GM23338 (cell line): ENCODE data around the gene KRTAP22-2. TPM values are rescaled to one million over a fixed set of nuclear protein-coding genes. Genes with fewer than 3 reads are reported as not detected.

ENCODE experiments used
- ATAC-seq: fragments of 200-7000 bp; cut with Tn5 transposase; 3 replicates; pipeline ENCODE4 v1.9.1; 2020
- DNase-seq: peaks from one replicate; pipeline ENCODE4 v3.0.0-alpha.2; 2015; ENCODE audit warnings: low spot score
- H2AFZ ChIP-seq: fragments of 200-600 bp; sonication (generic); 2 replicates; pipeline ENCODE4 v1.8.0; 2016; ENCODE audit warnings: antibody characterized with exemption, mild to moderate bottlenecking, moderate library complexity
- H3F3A ChIP-seq: fragments of 200-600 bp; sonication (generic); replicated peaks from 2 replicates; pipeline ENCODE4 v1.8.0; 2017; ENCODE audit warnings: antibody characterized with exemption, mixed run types, low read depth
- H3K27ac ChIP-seq: fragments of 200-600 bp; sonication (generic); 2 replicates; pipeline ENCODE4 v1.6.1; 2016; ENCODE audit warnings: low read depth
- H3K27me3 ChIP-seq: fragments of 200-600 bp; sonication (generic); 2 replicates; pipeline ENCODE4 v1.8.0; 2016; ENCODE audit warnings: mild to moderate bottlenecking, mixed run types, moderate library complexity; ENCODE audit not compliant: insufficient read depth
- H3K36me3 ChIP-seq: fragments of 200-600 bp; sonication (generic); 2 replicates; pipeline ENCODE4 v1.8.0; 2016; ENCODE audit warnings: mild to moderate bottlenecking; ENCODE audit not compliant: insufficient read depth
- H3K4me1 ChIP-seq: fragments of 200-600 bp; sonication (generic); 2 replicates; pipeline ENCODE4 v1.8.0; 2016; ENCODE audit warnings: mild to moderate bottlenecking, moderate library complexity; ENCODE audit not compliant: insufficient read depth
- H3K4me2 ChIP-seq: fragments of 200-600 bp; sonication (generic); 2 replicates; pipeline ENCODE4 v1.7.1; 2017; ENCODE audit warnings: mixed run types
- H3K4me3 ChIP-seq: fragments of 200-600 bp; sonication (generic); 2 replicates; pipeline ENCODE4 v1.6.1; 2016; ENCODE audit warnings: mixed run types
- H3K79me2 ChIP-seq: fragments of 200-600 bp; sonication (generic); replicated peaks from 2 replicates; pipeline ENCODE4 v1.8.0; 2017; ENCODE audit warnings: mild to moderate bottlenecking; ENCODE audit not compliant: insufficient read depth
- H3K9me2 ChIP-seq: fragments of 200-600 bp; sonication (generic); 2 replicates; pipeline ENCODE4 v1.8.0; 2017; ENCODE audit not compliant: insufficient read depth
- H4K20me1 ChIP-seq: fragments of 200-600 bp; sonication (generic); replicated peaks from 2 replicates; pipeline ENCODE4 v1.8.0; 2017; ENCODE audit warnings: mild to moderate bottlenecking; ENCODE audit not compliant: insufficient read depth
- H3K27ac Mint-ChIP-seq: 2 replicates; pipeline ENCODE4 v1.8.0; 2020; ENCODE audit warnings: inconsistent platforms, mild to moderate bottlenecking, moderate library complexity, mixed read lengths
- H3K27me3 Mint-ChIP-seq: 3 replicates; pipeline ENCODE4 v1.8.0; 2022; ENCODE audit warnings: low read depth, mild to moderate bottlenecking, moderate library complexity, mixed read lengths, inconsistent platforms; ENCODE audit not compliant: insufficient read depth, poor library complexity
- H3K36me3 Mint-ChIP-seq: 3 replicates; pipeline ENCODE4 v1.8.0; 2021; ENCODE audit warnings: low read depth, mild to moderate bottlenecking, inconsistent platforms, moderate library complexity, mixed read lengths
- H3K4me1 Mint-ChIP-seq: 3 replicates; pipeline ENCODE4 v1.8.0; 2020; ENCODE audit warnings: mild to moderate bottlenecking, inconsistent platforms, mixed read lengths
- H3K4me3 Mint-ChIP-seq: 3 replicates; pipeline ENCODE4 v1.8.0; 2021; ENCODE audit warnings: moderate library complexity, mild to moderate bottlenecking, inconsistent platforms, mixed read lengths
- H3K9me3 Mint-ChIP-seq: 3 replicates; pipeline ENCODE4 v1.8.0; 2020; ENCODE audit warnings: moderate library complexity, mild to moderate bottlenecking, inconsistent platforms, mixed read lengths
- CREB1 ChIP-seq: fragments of 250-450 bp; sonication (Bioruptor Pico); IDR thresholded peaks from 2 replicates; pipeline ENCODE4 v1.5.0; 2020; ENCODE audit warnings: low read depth, mild to moderate bottlenecking, moderate library complexity
- CTCF ChIP-seq, 2 experiments: fragments of 200-600 bp in 1 of 2; sonication (generic) in 1 of 2; conservative IDR thresholded peaks; 2 replicates each; pipeline versions ENCODE4 v1.5.1 to v1.6.1; 2016 to 2017; ENCODE audit warnings: antibody characterized with exemption in 2 of 2, low read depth in 2 of 2, mild to moderate bottlenecking in 2 of 2, moderate library complexity in 1 of 2
- ETS1 ChIP-seq: IDR thresholded peaks from 2 replicates; pipeline ENCODE4 v1.6.1; 2016; ENCODE audit warnings: antibody characterized with exemption
- EZH2 ChIP-seq: fragments of 200-600 bp; sonication (generic); IDR thresholded peaks from one replicate; pipeline ENCODE4 v1.8.0; 2017; ENCODE audit warnings: antibody characterized with exemption, mild to moderate bottlenecking, low read depth; ENCODE audit not compliant: unreplicated experiment
- EZH2phosphoT487 ChIP-seq: fragments of 200-600 bp; sonication (generic); IDR thresholded peaks from one replicate; pipeline ENCODE4 v1.8.1; 2018; ENCODE audit warnings: antibody characterized with exemption; ENCODE audit not compliant: unreplicated experiment
- JUNB ChIP-seq: IDR thresholded peaks from one replicate; pipeline ENCODE4 v1.6.1; 2016; ENCODE audit warnings: antibody characterized with exemption; ENCODE audit not compliant: unreplicated experiment
- NANOG ChIP-seq: IDR thresholded peaks from 2 replicates; pipeline ENCODE4 v1.6.1; 2016; ENCODE audit warnings: antibody characterized with exemption, borderline replicate concordance
- POLR2AphosphoS5 ChIP-seq: IDR thresholded peaks from 2 replicates; pipeline ENCODE4 v1.6.1; 2016; ENCODE audit warnings: antibody characterized with exemption, low read depth
- STAT1 ChIP-seq: IDR thresholded peaks from one replicate; pipeline ENCODE4 v1.6.1; 2016; ENCODE audit warnings: antibody characterized with exemption; ENCODE audit not compliant: unreplicated experiment
- ZNF114 ChIP-seq: fragments of 250-450 bp; sonication (Bioruptor Pico); IDR thresholded peaks from 2 replicates; pipeline ENCODE4 v1.5.0; 2020; ENCODE audit warnings: mild to moderate bottlenecking, moderate library complexity
- ZNF331 ChIP-seq: fragments of 250-450 bp; sonication (Bioruptor Pico); IDR thresholded peaks from 2 replicates; pipeline ENCODE4 v1.5.0; 2020; ENCODE audit warnings: low read depth, mild to moderate bottlenecking, moderate library complexity
- ZNF462 ChIP-seq: fragments of 250-450 bp; sonication (Bioruptor Pico); IDR thresholded peaks from 2 replicates; pipeline ENCODE4 v1.5.0; 2020; ENCODE audit warnings: mild to moderate bottlenecking, moderate library complexity
- polyA plus RNA-seq: library from polyadenylated mRNA; unstranded; fragments of >200 nt; fragmentation: Nextera tagmentation; extraction: Ambion mirVana; gene quantifications from 2 replicates; pipeline ENCODE4 v1.2.1, GENCODE V29; 2016
- total RNA-seq: library from RNA; depleted of rRNA; stranded (reverse); fragments of >200 nt; shearing (Covaris generic); gene quantifications from 2 replicates; pipeline ENCODE4 v1.2.3, GENCODE V29; 2014
- TF ChIP-seq, protein P1 (sequence below): IDR thresholded peaks from one replicate; pipeline ENCODE4 v1.6.1; 2018; ENCODE audit warnings: antibody characterized with exemption; ENCODE audit not compliant: unreplicated experiment

KRTAP22-2 gene
- total and polyA plus RNA-seq, 2 experiments from 2014 or later: not detected

DNA sequence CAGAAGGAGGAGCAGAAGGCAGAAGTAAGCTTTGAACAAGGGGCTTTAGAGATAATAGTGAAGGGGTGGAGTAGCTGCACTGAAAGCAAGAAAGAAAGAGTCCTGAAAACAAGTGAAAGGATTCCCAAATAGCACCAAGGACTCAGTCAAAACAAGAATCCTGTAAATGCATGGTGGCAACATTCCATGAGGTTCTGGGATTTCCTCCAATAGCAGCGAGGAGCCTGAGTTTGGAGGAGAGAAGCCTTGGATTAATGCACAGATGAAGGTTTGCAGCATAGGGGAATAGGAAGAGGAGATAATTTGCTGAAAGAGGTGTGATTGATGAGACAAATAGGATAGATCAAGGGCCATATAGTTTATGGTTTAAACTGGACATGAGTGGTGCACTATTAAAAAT, 10.9 kb downstream of the KRTAP22-2 start:
- Histone ChIP-seq H3F3A (no peaks in the 10 kb centered on the region), H3K79me2 (no peaks in the 10 kb centered on the region), H3K9me2 (peaks cover 5% of the 10 kb centered on the region; the same call in 1 of the 2 replicates), H3K4me1 (no peaks in the 10 kb centered on the region), H2AFZ (0 out of 2 replicates have a peak overlapping the region, but pooled peaks have one; percentile 3), H3K4me2 (no peak overlapping the region), H3K27ac (no peak overlapping the region), H3K4me3 (no peak overlapping the region), H3K27me3 (no peaks in the 10 kb centered on the region), H4K20me1 (no peaks in the 10 kb centered on the region), H3K36me3 (no peaks in the 10 kb centered on the region)
- DNase-seq (peak; percentile 15), ATAC-seq (no peak)
- TF ChIP-seq ZNF462 (CRISPR knock-in tag) (no peak), NANOG (no peak), ZNF331 (CRISPR knock-in tag) (no peak), ETS1 (no peak), CREB1 (CRISPR knock-in tag) (no peak), ZNF114 (CRISPR knock-in tag) (no peak), EZH2 (no peak), EZH2phosphoT487 (no peak), CTCF (conservative IDR thresholded peaks at IDR 0.05; ENCODE audit: low read depth in 2 of 2) (no peak), POLR2AphosphoS5 (no peak), JUNB (no peak), STAT1 (no peak)
- TF ChIP-seq, protein P1, sequence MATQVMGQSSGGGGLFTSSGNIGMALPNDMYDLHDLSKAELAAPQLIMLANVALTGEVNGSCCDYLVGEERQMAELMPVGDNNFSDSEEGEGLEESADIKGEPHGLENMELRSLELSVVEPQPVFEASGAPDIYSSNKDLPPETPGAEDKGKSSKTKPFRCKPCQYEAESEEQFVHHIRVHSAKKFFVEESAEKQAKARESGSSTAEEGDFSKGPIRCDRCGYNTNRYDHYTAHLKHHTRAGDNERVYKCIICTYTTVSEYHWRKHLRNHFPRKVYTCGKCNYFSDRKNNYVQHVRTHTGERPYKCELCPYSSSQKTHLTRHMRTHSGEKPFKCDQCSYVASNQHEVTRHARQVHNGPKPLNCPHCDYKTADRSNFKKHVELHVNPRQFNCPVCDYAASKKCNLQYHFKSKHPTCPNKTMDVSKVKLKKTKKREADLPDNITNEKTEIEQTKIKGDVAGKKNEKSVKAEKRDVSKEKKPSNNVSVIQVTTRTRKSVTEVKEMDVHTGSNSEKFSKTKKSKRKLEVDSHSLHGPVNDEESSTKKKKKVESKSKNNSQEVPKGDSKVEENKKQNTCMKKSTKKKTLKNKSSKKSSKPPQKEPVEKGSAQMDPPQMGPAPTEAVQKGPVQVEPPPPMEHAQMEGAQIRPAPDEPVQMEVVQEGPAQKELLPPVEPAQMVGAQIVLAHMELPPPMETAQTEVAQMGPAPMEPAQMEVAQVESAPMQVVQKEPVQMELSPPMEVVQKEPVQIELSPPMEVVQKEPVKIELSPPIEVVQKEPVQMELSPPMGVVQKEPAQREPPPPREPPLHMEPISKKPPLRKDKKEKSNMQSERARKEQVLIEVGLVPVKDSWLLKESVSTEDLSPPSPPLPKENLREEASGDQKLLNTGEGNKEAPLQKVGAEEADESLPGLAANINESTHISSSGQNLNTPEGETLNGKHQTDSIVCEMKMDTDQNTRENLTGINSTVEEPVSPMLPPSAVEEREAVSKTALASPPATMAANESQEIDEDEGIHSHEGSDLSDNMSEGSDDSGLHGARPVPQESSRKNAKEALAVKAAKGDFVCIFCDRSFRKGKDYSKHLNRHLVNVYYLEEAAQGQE: no peak
- H3K36me3 Mint-ChIP-seq: no peaks in the 10 kb centered on the region
- H3K27me3 Mint-ChIP-seq: no peaks in the 10 kb centered on the region
- no peaks in the 10 kb centered on the region for H3K9me3 Mint-ChIP-seq
- no peak overlapping the region for H3K27ac Mint-ChIP-seq
- H3K4me1 Mint-ChIP-seq: no peaks in the 10 kb centered on the region
- H3K4me3 Mint-ChIP-seq: no peak overlapping the region
